Measurements from ENCODE around the gene PSME3IP1.

Gene PSME3IP1

DNA sequence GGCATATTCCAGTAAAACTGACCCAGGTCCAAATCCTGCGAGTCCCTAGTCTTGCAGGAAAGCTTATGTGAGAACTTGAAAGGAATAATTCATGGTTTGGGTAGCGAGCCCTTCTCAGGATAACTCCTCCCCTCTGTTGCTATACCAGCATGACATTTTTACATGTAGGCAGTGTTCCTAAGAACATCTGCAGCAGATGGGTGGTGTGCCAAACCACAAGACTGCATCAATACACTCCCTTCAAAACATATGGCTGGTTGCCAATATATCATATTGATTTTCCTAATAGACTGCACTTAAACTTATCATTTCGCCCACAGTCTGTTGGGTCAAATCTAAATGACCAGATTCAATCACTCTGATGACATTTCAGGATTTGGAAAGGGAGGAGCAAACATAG is 19.9 kb downstream of the PSME3IP1 start:
- H3K9me2 ChIP-seq (replicated peaks; ENCODE audit: low read depth, low read length) = no peaks in the 10 kb centered on the region
- H3K9ac ChIP-seq (ENCODE audit: low read depth, low read length, poor library complexity, severe bottlenecking) = no peak overlapping the region
- no peak overlapping the region for H3K4me2 ChIP-seq (ENCODE audit: low read depth, low read length, poor library complexity, severe bottlenecking)
- TF ChIP-seq EZH2phosphoT487 (IDR thresholded peaks at IDR 0.05; ENCODE audit: borderline replicate concordance) (no peak), CTCF (conservative IDR thresholded peaks at IDR 0.05; ENCODE audit: low read length) (no peak)
- no peaks in the 10 kb centered on the region for H3K27me3 ChIP-seq (ENCODE audit: insufficient read depth, low read length, poor library complexity, severe bottlenecking)
- no peaks in the 10 kb centered on the region for H3K9me3 ChIP-seq (ENCODE audit: insufficient read depth, low read depth, low read length)
- peaks cover 39% of the 10 kb centered on the region; the same call in 1 of the 2 replicates for H3K36me3 ChIP-seq (ENCODE audit: insufficient read depth, low read length)
- H3F3A ChIP-seq (ENCODE audit: low read depth) = no peaks in the 10 kb centered on the region
- peaks cover 25% of the 10 kb centered on the region for H3K4me1 ChIP-seq (ENCODE audit: insufficient read depth, low read length, poor library complexity, severe bottlenecking)
- H3K4me3 ChIP-seq (ENCODE audit: low read length, poor library complexity, severe bottlenecking) = no peak overlapping the region
- no peaks in the 10 kb centered on the region for H4K20me1 ChIP-seq (ENCODE audit: insufficient read depth, low read length, poor library complexity, severe bottlenecking)
- H3K79me2 ChIP-seq (ENCODE audit: insufficient read depth, low read length) = no peaks in the 10 kb centered on the region
- H2AFZ ChIP-seq (ENCODE audit: low read length) = no peak overlapping the region

DNA sequence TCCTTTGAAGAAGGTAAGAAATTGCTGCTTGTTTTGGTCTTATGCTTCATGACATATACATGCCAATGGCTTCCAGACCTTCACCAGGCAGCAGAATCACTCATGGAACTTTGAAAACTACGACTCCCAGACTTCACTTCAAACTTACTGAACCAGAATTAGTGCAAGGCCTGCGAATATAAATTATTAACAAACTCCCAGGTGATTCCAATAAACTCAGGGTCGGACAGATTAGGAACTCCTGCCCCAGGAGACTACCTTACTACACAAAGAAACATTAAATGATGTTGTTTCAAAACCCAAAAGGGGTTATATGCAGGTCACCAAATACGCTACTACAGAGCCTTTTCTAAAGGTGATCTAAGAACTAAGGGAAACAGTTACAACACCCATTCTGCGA is 20.4 kb downstream of the PSME3IP1 start:
- peaks cover 37% of the 10 kb centered on the region; the same call in 1 of the 2 replicates for H3K36me3 ChIP-seq (ENCODE audit: insufficient read depth, low read length)
- H3K27me3 ChIP-seq (ENCODE audit: insufficient read depth, low read length, poor library complexity, severe bottlenecking) = no peaks in the 10 kb centered on the region
- H3F3A ChIP-seq (ENCODE audit: low read depth) = no peaks in the 10 kb centered on the region
- H3K9me2 ChIP-seq (replicated peaks; ENCODE audit: low read depth, low read length) = no peaks in the 10 kb centered on the region
- no peaks in the 10 kb centered on the region for H4K20me1 ChIP-seq (ENCODE audit: insufficient read depth, low read length, poor library complexity, severe bottlenecking)
- no peaks in the 10 kb centered on the region for H3K9me3 ChIP-seq (ENCODE audit: insufficient read depth, low read depth, low read length)
- H3K4me3 ChIP-seq (ENCODE audit: low read length, poor library complexity, severe bottlenecking) = no peak overlapping the region
- H3K9ac ChIP-seq (ENCODE audit: low read depth, low read length, poor library complexity, severe bottlenecking) = no peak overlapping the region
- peaks cover 30% of the 10 kb centered on the region for H3K4me1 ChIP-seq (ENCODE audit: insufficient read depth, low read length, poor library complexity, severe bottlenecking)
- H3K4me2 ChIP-seq (ENCODE audit: low read depth, low read length, poor library complexity, severe bottlenecking) = no peak overlapping the region
- no peaks in the 10 kb centered on the region for H3K79me2 ChIP-seq (ENCODE audit: insufficient read depth, low read length)
- TF ChIP-seq CTCF (conservative IDR thresholded peaks at IDR 0.05; ENCODE audit: low read length) = no peak
- no peak for TF ChIP-seq EZH2phosphoT487 (IDR thresholded peaks at IDR 0.05; ENCODE audit: borderline replicate concordance)
- H2AFZ ChIP-seq (ENCODE audit: low read length) = no peak overlapping the region

GRCh38 chr16:57163842-57164241 is 22.0 kb downstream of the PSME3IP1 start:
- H3K79me2 ChIP-seq (ENCODE audit: insufficient read depth, low read length) = peaks cover 9% of the 10 kb centered on the region; the same call in 1 of the 2 replicates
- H3K9me3 ChIP-seq (ENCODE audit: insufficient read depth, low read depth, low read length) = no peaks in the 10 kb centered on the region
- no peak overlapping the region for H2AFZ ChIP-seq (ENCODE audit: low read length)
- H3K9ac ChIP-seq (ENCODE audit: low read depth, low read length, poor library complexity, severe bottlenecking) = no peak overlapping the region
- no peaks in the 10 kb centered on the region for H4K20me1 ChIP-seq (ENCODE audit: insufficient read depth, low read length, poor library complexity, severe bottlenecking)
- H3K4me1 ChIP-seq (ENCODE audit: insufficient read depth, low read length, poor library complexity, severe bottlenecking) = peaks cover 42% of the 10 kb centered on the region
- H3K36me3 ChIP-seq (ENCODE audit: insufficient read depth, low read length) = peaks cover 35% of the 10 kb centered on the region; the same call in 1 of the 2 replicates
- H3K4me2 ChIP-seq (ENCODE audit: low read depth, low read length, poor library complexity, severe bottlenecking) = no peak overlapping the region
- TF ChIP-seq EZH2phosphoT487 (IDR thresholded peaks at IDR 0.05; ENCODE audit: borderline replicate concordance) = no peak
- no peak overlapping the region for H3K4me3 ChIP-seq (ENCODE audit: low read length, poor library complexity, severe bottlenecking)
- no peaks in the 10 kb centered on the region for H3K27me3 ChIP-seq (ENCODE audit: insufficient read depth, low read length, poor library complexity, severe bottlenecking)
- no peaks in the 10 kb centered on the region for H3K9me2 ChIP-seq (replicated peaks; ENCODE audit: low read depth, low read length)
- no peaks in the 10 kb centered on the region for H3F3A ChIP-seq (ENCODE audit: low read depth)

- H3K4me1 ChIP-seq (ENCODE audit: insufficient read depth, low read length, poor library complexity, severe bottlenecking) = peaks cover 27% of the 10 kb centered on the region
- H3F3A ChIP-seq (ENCODE audit: low read depth) = no peaks in the 10 kb centered on the region
- H3K4me3 ChIP-seq (ENCODE audit: low read length, poor library complexity, severe bottlenecking) = no peak overlapping the region
- TF ChIP-seq EZH2phosphoT487 (IDR thresholded peaks at IDR 0.05; ENCODE audit: borderline replicate concordance) (no peak), CTCF (conservative IDR thresholded peaks at IDR 0.05; ENCODE audit: low read length) (no peak)
- peaks cover 47% of the 10 kb centered on the region for H3K36me3 ChIP-seq (ENCODE audit: insufficient read depth, low read length)
- no peaks in the 10 kb centered on the region for H3K9me2 ChIP-seq (replicated peaks; ENCODE audit: low read depth, low read length)
- H3K9ac ChIP-seq (ENCODE audit: low read depth, low read length, poor library complexity, severe bottlenecking) = peak overlapping the region; percentile 41
- no peaks in the 10 kb centered on the region for H3K27me3 ChIP-seq (ENCODE audit: insufficient read depth, low read length, poor library complexity, severe bottlenecking)
- no peak overlapping the region for H3K4me2 ChIP-seq (ENCODE audit: low read depth, low read length, poor library complexity, severe bottlenecking)
- H3K9me3 ChIP-seq (ENCODE audit: insufficient read depth, low read depth, low read length) = no peaks in the 10 kb centered on the region
- peaks cover 9% of the 10 kb centered on the region; the same call in 1 of the 2 replicates for H3K79me2 ChIP-seq (ENCODE audit: insufficient read depth, low read length)
- H2AFZ ChIP-seq (ENCODE audit: low read length) = no peak overlapping the region
- H4K20me1 ChIP-seq (ENCODE audit: insufficient read depth, low read length, poor library complexity, severe bottlenecking) = no peaks in the 10 kb centered on the region
These were observed 26.4 kb downstream of the PSME3IP1 start for GRCh38 chr16:57159447-57159846.
